Activated CD4-positive, alpha-beta T cell treated with anti-CD3 and anti-CD28 coated beads for 36 hours (primary cell): ENCODE measurements around the gene FAM131A. TPM values are rescaled to one million over a fixed set of nuclear protein-coding genes. Genes with fewer than 3 reads are reported as not detected.

Source experiments
- ATAC-seq: fragments of 200-7000 bp; cut with Tn5 transposase; one replicate; pipeline ENCODE4 v1.10.0; 2021; ENCODE audit warnings: mild to moderate bottlenecking, moderate library complexity
- CTCF ChIA-PET: fragments of 350-600 bp; sonication (Branson Sonifier 250); formaldehyde crosslinking; loops from one replicate; lab custom pipeline; 2021; ENCODE audit warnings: antibody characterized with exemption; lab: Charles Lee
- POLR2A ChIA-PET: fragments of 350-600 bp; sonication (Branson Sonifier 250); formaldehyde crosslinking; loops from one replicate; lab custom pipeline; 2021; ENCODE audit warnings: antibody characterized with exemption, inconsistent platforms; lab: Charles Lee
- DNase-seq: peaks from one replicate; pipeline ENCODE4 v3.0.0-alpha.2; 2020
- H3K27ac Mint-ChIP-seq: one replicate; pipeline ENCODE4 v1.8.0; 2021; ENCODE audit warnings: mixed read lengths
- H3K27me3 Mint-ChIP-seq: one replicate; pipeline ENCODE4 v1.8.0; 2021; ENCODE audit warnings: mixed read lengths
- H3K36me3 Mint-ChIP-seq: one replicate; pipeline ENCODE4 v1.8.0; 2021; ENCODE audit warnings: low read depth, mixed read lengths
- H3K4me1 Mint-ChIP-seq: one replicate; pipeline ENCODE4 v1.8.0; 2021; ENCODE audit warnings: mixed read lengths
- H3K4me3 Mint-ChIP-seq: one replicate; pipeline ENCODE4 v1.8.0; 2021; ENCODE audit warnings: mild to moderate bottlenecking, moderate library complexity, mixed read lengths
- H3K9me3 Mint-ChIP-seq: one replicate; pipeline ENCODE4 v1.8.0; 2021; ENCODE audit warnings: low read depth, mixed read lengths
- intact Hi-C, 2 experiments: fragments of 100-400 bp; cut with DNase I in 1 of 2; cut with micrococcal nuclease in 1 of 2; formaldehyde crosslinking; loops; one replicate each; pipeline versions ENCODE4 v1.14.2 to v1.15.1; 2022 to 2024; cut with DNase I, micrococcal nuclease
- total RNA-seq, 2 experiments: library from RNA; stranded (reverse); gene quantifications; one replicate each; pipeline ENCODE4 v1.2.3, GENCODE V29; 2021

The FAM131A gene
- total RNA-seq, 2 experiments from 2014 or later = 3.7 to 4.5 TPM

- Mint-ChIP-seq H3K27ac (no peak overlapping the region), H3K27me3 (peaks cover 31% of the 10 kb centered on the region), H3K4me3 (no peak overlapping the region), H3K9me3 (no peaks in the 10 kb centered on the region), H3K36me3 (no peaks in the 10 kb centered on the region), H3K4me1 (peaks cover 6% of the 10 kb centered on the region)
- intact Hi-C loops = no loop called here
- DNase-seq (no peak), ATAC-seq (no peak)
- CTCF ChIA-PET = interaction anchor here (0.6 to 2.7 kb wide), 5 partner anchors 12 to 294 kb away, joined by 3 to 13 read pairs (median 4); no protein-coding TSS in a partner anchor
- POLR2A ChIA-PET = interaction anchor here (0.5 kb wide), 1 partner anchor 17 kb away, joined by 4 read pairs; no protein-coding TSS in a partner anchor
Observed at GRCh38 chr3:184384342-184384741, 46.9 kb downstream of the FAM131A start.

DNA sequence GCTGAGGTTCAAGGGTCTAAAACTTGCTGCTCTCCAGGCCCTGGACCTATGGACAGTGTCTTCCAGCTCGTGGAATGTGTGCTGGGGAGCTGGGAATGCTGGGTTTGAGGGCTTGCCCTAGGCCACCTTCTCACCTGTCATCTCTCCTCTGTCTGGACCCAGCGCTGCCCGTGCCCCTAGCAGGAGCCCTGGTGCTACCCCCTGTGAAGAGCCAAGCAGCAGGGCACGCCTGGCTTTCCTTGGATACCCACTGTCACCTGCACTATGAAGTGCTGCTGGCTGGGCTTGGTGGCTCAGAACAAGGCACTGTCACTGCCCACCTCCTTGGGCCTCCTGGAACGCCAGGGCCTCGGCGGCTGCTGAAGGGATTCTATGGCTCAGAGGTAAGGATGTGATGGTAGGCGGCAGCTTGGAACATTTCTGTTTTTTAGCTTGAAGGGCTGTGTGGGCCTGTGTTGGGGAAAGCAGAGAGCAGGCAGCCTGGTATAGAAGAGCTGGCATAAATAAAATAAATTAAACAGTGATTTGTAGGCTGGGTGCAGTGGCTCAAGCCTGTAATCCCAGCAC is 47.5 kb downstream of the FAM131A start:
- DNase-seq (no peak), ATAC-seq (no peak)
- Mint-ChIP-seq H3K27me3 (peaks cover 31% of the 10 kb centered on the region), H3K36me3 (no peaks in the 10 kb centered on the region), H3K4me1 (peaks cover 6% of the 10 kb centered on the region), H3K9me3 (no peaks in the 10 kb centered on the region), H3K27ac (no peak overlapping the region), H3K4me3 (no peak overlapping the region)
- ChIA-PET POLR2A (interaction anchor here (0.5 kb wide), 1 partner anchor 18 kb away, joined by 4 read pairs; no protein-coding TSS in a partner anchor), CTCF (interaction anchor here (0.6 to 1.9 kb wide), 4 partner anchors 127 to 294 kb away, joined by 3 to 4 read pairs (median 4); no protein-coding TSS in a partner anchor)
- intact Hi-C loops = no loop called here

GRCh38 chr3:184386047-184386806 is 48.8 kb downstream of the FAM131A start:
- no peak for DNase-seq
- H3K27me3 Mint-ChIP-seq = peaks cover 27% of the 10 kb centered on the region
- ChIA-PET POLR2A (no interaction called here), CTCF (interaction anchor here (1.2 to 1.9 kb wide), 2 partner anchors 126 to 128 kb away, joined by 3 to 4 read pairs; no protein-coding TSS in a partner anchor)
- H3K9me3 Mint-ChIP-seq = no peaks in the 10 kb centered on the region
- H3K36me3 Mint-ChIP-seq = no peaks in the 10 kb centered on the region
- peaks cover 1% of the 10 kb centered on the region for H3K4me1 Mint-ChIP-seq
- no peak overlapping the region for H3K27ac Mint-ChIP-seq
- intact Hi-C loops = no loop called here
- ATAC-seq = no peak
- no peak overlapping the region for H3K4me3 Mint-ChIP-seq

DNA sequence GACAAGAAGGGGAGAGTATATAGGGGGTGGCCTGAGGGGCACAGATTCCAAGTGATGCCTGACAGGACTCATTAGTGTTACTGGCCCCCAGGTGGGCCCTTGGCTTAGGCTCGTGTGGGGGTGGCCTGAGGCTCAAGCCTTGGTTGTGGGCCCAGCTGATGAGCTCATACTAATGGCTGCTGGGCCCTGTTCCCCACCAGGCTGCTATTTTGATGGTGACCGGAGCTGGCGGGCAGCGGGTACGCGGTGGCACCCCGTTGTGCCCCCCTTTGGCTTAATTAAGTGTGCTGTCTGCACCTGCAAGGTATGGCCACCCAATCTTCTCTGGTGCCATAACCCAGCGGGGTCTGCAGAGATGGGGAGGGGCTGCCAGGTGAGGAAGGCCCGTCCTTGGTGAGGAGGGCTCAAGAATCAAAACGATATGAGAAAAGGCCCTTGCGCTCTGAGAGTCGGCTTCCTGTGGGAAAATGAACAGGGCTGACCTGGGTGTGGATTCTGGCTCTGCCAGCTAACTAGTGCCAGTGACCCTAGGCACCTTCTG is 49.8 kb downstream of the FAM131A start:
- no peak for DNase-seq
- Mint-ChIP-seq H3K36me3 (no peaks in the 10 kb centered on the region), H3K4me1 (no peaks in the 10 kb centered on the region), H3K27ac (no peak overlapping the region), H3K27me3 (peaks cover 22% of the 10 kb centered on the region), H3K4me3 (no peak overlapping the region), H3K9me3 (no peaks in the 10 kb centered on the region)
- ChIA-PET POLR2A (no interaction called here), CTCF (no interaction called here)
- no peak for ATAC-seq
- intact Hi-C loops = no loop called here

GRCh38 chr3:184388164-184388935 is 51.0 kb downstream of the FAM131A start:
- no peak for DNase-seq
- H3K4me1 Mint-ChIP-seq = no peaks in the 10 kb centered on the region
- H3K36me3 Mint-ChIP-seq = no peaks in the 10 kb centered on the region
- CTCF ChIA-PET = no interaction called here
- H3K4me3 Mint-ChIP-seq = no peak overlapping the region
- no peaks in the 10 kb centered on the region for H3K9me3 Mint-ChIP-seq
- H3K27me3 Mint-ChIP-seq = peaks cover 12% of the 10 kb centered on the region
- POLR2A ChIA-PET = no interaction called here
- intact Hi-C loops = no loop called here
- ATAC-seq = no peak
- H3K27ac Mint-ChIP-seq = no peak overlapping the region

- CTCF ChIA-PET = no interaction called here
- H3K4me1 Mint-ChIP-seq = no peaks in the 10 kb centered on the region
- ATAC-seq = no peak
Observed at GRCh38 chr3:184388936-184389230, 51.5 kb downstream of the FAM131A start.

GRCh38 chr3:184389384-184389783 is 52.0 kb downstream of the FAM131A start:
- ATAC-seq (no peak), DNase-seq (no peak)
- H3K4me1 Mint-ChIP-seq = no peaks in the 10 kb centered on the region
- ChIA-PET POLR2A (no interaction called here), CTCF (interaction anchor here (0.7 kb wide), 1 partner anchor 27 kb away, joined by 3 read pairs; no protein-coding TSS in a partner anchor)
- intact Hi-C loops = no loop called here
- no peaks in the 10 kb centered on the region for H3K9me3 Mint-ChIP-seq
- H3K27me3 Mint-ChIP-seq = peaks cover 10% of the 10 kb centered on the region
- H3K36me3 Mint-ChIP-seq = no peaks in the 10 kb centered on the region
- no peak overlapping the region for H3K27ac Mint-ChIP-seq
- no peak overlapping the region for H3K4me3 Mint-ChIP-seq

More at GRCh38 chr3:184388936-184389230, 51.5 kb downstream of the FAM131A start:
- no peaks in the 10 kb centered on the region for H3K36me3 Mint-ChIP-seq
- H3K27me3 Mint-ChIP-seq = peaks cover 10% of the 10 kb centered on the region
- POLR2A ChIA-PET = no interaction called here
- no peak overlapping the region for H3K27ac Mint-ChIP-seq
- no peaks in the 10 kb centered on the region for H3K9me3 Mint-ChIP-seq
- DNase-seq = no peak
- intact Hi-C loops = no loop called here
- no peak overlapping the region for H3K4me3 Mint-ChIP-seq

DNA sequence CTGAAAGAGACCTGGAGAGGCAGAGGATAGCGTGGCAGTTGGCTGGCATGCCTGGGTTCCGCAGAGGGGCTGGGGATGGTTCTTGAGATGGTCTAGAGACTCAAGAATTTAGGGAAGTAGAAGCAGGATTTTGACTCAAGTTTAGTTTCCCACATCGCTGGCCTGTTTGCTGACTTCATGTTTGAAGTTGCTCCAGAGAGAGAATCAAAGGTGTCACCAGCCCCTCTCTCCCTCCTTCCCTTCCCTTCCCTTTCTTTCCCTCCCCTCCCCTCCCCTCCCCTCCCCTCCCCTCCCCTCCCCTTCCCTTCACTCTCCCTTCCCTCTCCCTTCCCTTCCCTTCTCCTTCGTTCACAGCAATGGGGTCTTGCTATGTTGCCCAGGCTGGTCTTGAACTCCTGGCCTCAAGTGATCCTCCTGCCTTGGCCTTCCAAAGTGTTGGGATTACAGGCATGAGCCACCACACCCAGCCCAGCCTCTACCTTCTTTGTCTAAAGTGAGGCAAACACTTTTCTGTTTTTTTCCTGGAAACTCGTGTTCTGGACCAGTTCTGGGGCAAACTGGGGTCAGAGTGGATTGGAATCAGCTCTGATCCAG is 52.6 kb downstream of the FAM131A start:
- no peak for DNase-seq
- H3K4me1 Mint-ChIP-seq = no peaks in the 10 kb centered on the region
- H3K4me3 Mint-ChIP-seq = no peak overlapping the region
- ChIA-PET CTCF (interaction anchor here (0.7 to 1.3 kb wide), 2 partner anchors 18 to 27 kb away, joined by 3 to 4 read pairs; no protein-coding TSS in a partner anchor), POLR2A (no interaction called here)
- no peaks in the 10 kb centered on the region for H3K36me3 Mint-ChIP-seq
- H3K9me3 Mint-ChIP-seq = no peaks in the 10 kb centered on the region
- ATAC-seq = no peak
- H3K27ac Mint-ChIP-seq = no peak overlapping the region
- H3K27me3 Mint-ChIP-seq = peaks cover 7% of the 10 kb centered on the region
- intact Hi-C loops = no loop called here

DNA sequence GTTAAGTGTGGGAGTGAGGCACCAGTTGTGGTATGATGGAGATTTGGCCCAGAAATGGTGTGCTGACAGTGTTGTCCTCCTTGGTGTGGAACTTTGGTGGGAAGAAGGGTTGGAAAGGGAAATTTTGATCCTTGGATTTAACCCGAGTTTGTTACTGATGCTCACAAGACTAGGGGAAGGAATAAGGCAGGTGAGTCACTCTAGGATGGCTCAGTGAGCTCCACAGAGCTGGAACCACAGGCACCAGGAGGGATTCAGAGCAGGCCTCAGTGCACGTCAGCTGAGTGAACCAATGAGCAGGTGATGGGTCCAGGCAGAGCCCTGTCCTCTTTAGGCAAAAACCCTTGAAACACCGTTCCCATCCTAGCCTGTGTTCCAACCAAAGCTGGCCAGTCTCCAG is 53.9 kb downstream of the FAM131A start:
- CTCF ChIA-PET = interaction anchor here (1.3 kb wide), 1 partner anchor 19 kb away, joined by 4 read pairs; no protein-coding TSS in a partner anchor
- no peaks in the 10 kb centered on the region for H3K4me1 Mint-ChIP-seq
- peaks cover 6% of the 10 kb centered on the region for H3K27me3 Mint-ChIP-seq
- ATAC-seq (no peak), DNase-seq (no peak)
- no peak overlapping the region for H3K4me3 Mint-ChIP-seq
- no peak overlapping the region for H3K27ac Mint-ChIP-seq
- H3K36me3 Mint-ChIP-seq = no peaks in the 10 kb centered on the region
- intact Hi-C loops = no loop called here
- H3K9me3 Mint-ChIP-seq = no peaks in the 10 kb centered on the region
- POLR2A ChIA-PET = no interaction called here

- DNase-seq = no peak
- CTCF ChIA-PET = interaction anchor here (1.1 kb wide), 1 partner anchor 18 kb away, joined by 4 read pairs; no protein-coding TSS in a partner anchor
- Mint-ChIP-seq H3K36me3 (no peaks in the 10 kb centered on the region), H3K27me3 (no peaks in the 10 kb centered on the region), H3K4me1 (no peaks in the 10 kb centered on the region), H3K27ac (no peak overlapping the region), H3K9me3 (no peaks in the 10 kb centered on the region), H3K4me3 (no peak overlapping the region)
- POLR2A ChIA-PET = no interaction called here
- ATAC-seq = no peak
- intact Hi-C loops = no loop called here
Observed at GRCh38 chr3:184395320-184395660, 57.9 kb downstream of the FAM131A start.
